HG03354 (cell line): ENCODE data around the gene CLSTN3.

Experiments
- ATAC-seq: cut with Tn5 transposase; IDR thresholded peaks from one replicate; pipeline ENCODE4 v1.9.1; 2021; ENCODE audit warnings: mild to moderate bottlenecking; ENCODE audit not compliant: unreplicated experiment, poor library complexity, severe bottlenecking

Gene CLSTN3

GRCh38 chr12:7122811-7123769 lies 7.1 kb upstream of the CLSTN3 start:
- no peak for ATAC-seq

- ATAC-seq = no peak
Observed at GRCh38 chr12:7123806-7124522, 6.2 kb upstream of the CLSTN3 start.

GRCh38 chr12:7125632-7126227 lies 4.4 kb upstream of the CLSTN3 start:
- ATAC-seq = no peak

GRCh38 chr12:7127916-7128626 lies 2.1 kb upstream of the CLSTN3 start:
- no peak for ATAC-seq

GRCh38 chr12:7128681-7129286 lies 1.4 kb upstream of the CLSTN3 start, which contains the start of gene RBP5:
Gene RBP5, minus strand, starts transcription at chr12:7128889. Its CDS starts 114 bp downstream, at chr12:7128775.
- no peak for ATAC-seq

- ATAC-seq = no peak
Observed at GRCh38 chr12:7129287-7129871, 792 bp upstream of the CLSTN3 start.

- peak; percentile 46 for ATAC-seq
Observed at GRCh38 chr12:7130701-7131501, 730 bp downstream of the CLSTN3 start.

- ATAC-seq = no peak
Observed at GRCh38 chr12:7131502-7131866, 1.3 kb downstream of the CLSTN3 start.

GRCh38 chr12:7134396-7135166 lies 4.4 kb downstream of the CLSTN3 start:
- no peak for ATAC-seq

GRCh38 chr12:7136071-7136470 lies 5.9 kb downstream of the CLSTN3 start:
- no peak for ATAC-seq

GRCh38 chr12:7136676-7137075 lies 6.5 kb downstream of the CLSTN3 start:
- no peak for ATAC-seq

GRCh38 chr12:7137908-7138307 lies 7.7 kb downstream of the CLSTN3 start:
- ATAC-seq = no peak

GRCh38 chr12:7139200-7139599 lies 9.0 kb downstream of the CLSTN3 start:
- no peak for ATAC-seq

- ATAC-seq = no peak
Observed at GRCh38 chr12:7141351-7142005, 11.3 kb downstream of the CLSTN3 start.

GRCh38 chr12:7142056-7142644 lies 12.0 kb downstream of the CLSTN3 start:
- no peak for ATAC-seq

- ATAC-seq = no peak
Observed at GRCh38 chr12:7142809-7143465, 12.8 kb downstream of the CLSTN3 start.
